ENCODE results near the gene SFXN4.

DNA sequence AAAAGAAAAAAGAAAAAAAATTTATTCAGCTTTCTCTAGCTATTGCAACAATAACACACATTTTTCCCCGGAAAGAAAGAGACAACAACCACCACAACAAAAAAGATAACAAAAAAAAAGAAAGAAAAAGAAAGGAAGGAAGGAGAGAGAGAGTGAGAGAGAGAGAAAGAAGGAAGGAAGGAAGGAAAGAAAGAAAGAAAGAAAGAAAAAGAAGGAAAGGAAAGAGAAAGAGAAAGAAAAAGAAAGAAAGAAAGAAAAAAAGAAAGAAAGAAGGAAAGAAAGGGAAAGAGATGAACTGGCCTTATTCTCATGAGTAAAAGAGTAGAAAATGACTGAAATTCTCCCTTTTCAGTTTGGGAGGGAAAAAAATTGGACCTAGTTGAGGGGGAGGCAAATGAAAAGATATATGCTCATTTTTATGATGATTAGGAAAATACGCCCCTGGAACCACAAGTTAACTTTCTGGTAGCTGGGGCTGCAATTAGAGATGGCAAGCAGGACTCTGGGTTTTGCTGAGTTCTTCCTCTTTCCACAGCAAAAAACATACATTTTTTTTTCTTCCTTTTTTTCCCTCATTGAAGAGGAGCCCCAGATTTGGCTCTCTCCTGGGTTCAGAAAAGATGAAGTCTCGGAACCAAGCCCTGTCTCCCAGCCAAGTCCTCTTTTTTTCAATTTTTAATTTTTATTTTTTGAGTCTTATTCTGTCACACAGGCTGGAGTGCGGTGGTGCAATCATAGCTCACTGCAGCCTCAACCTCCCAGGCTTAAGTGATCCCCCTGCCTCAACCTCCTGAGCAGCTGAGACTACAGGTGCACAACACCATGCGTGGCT is 25.7 kb upstream of the SFXN4 start:
- TF ChIP-seq, protein P1, sequence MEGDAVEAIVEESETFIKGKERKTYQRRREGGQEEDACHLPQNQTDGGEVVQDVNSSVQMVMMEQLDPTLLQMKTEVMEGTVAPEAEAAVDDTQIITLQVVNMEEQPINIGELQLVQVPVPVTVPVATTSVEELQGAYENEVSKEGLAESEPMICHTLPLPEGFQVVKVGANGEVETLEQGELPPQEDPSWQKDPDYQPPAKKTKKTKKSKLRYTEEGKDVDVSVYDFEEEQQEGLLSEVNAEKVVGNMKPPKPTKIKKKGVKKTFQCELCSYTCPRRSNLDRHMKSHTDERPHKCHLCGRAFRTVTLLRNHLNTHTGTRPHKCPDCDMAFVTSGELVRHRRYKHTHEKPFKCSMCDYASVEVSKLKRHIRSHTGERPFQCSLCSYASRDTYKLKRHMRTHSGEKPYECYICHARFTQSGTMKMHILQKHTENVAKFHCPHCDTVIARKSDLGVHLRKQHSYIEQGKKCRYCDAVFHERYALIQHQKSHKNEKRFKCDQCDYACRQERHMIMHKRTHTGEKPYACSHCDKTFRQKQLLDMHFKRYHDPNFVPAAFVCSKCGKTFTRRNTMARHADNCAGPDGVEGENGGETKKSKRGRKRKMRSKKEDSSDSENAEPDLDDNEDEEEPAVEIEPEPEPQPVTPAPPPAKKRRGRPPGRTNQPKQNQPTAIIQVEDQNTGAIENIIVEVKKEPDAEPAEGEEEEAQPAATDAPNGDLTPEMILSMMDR (IDR thresholded peaks at IDR 0.05; ENCODE audit: low read depth, low read length) = no peak
- TF ChIP-seq, protein P2, sequence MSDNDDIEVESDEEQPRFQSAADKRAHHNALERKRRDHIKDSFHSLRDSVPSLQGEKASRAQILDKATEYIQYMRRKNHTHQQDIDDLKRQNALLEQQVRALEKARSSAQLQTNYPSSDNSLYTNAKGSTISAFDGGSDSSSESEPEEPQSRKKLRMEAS (IDR thresholded peaks at IDR 0.05; ENCODE audit: low read depth, low read length) = no peak
- TF ChIP-seq POLR2A (IDR thresholded peaks at IDR 0.05; ENCODE audit: extremely low read depth, insufficient read length) (no peak), MYC (IDR thresholded peaks at IDR 0.05; ENCODE audit: low read depth, low read length) (no peak)
